H9 (cell line): ENCODE measurements around the gene BRMS1. TPM values are rescaled to one million over a fixed set of nuclear protein-coding genes. Genes with fewer than 3 reads are reported as not detected.

Source experiments
- DNase-seq: peaks from one replicate; pipeline ENCODE4 v3.0.0-alpha.2; 2017
- H2AFZ ChIP-seq: one replicate; pipeline ENCODE4 v1.6.1; 2013; ENCODE audit warnings: mild to moderate bottlenecking, low read length, control low read depth, moderate library complexity
- H2AK5ac ChIP-seq: 2 replicates; pipeline ENCODE4 v1.6.1; 2013; ENCODE audit warnings: low read length, control low read depth, mixed read lengths; ENCODE audit not compliant: insufficient read length
- H2BK120ac ChIP-seq: one replicate; pipeline ENCODE4 v1.6.1; 2013; ENCODE audit warnings: low read depth, mild to moderate bottlenecking, low read length, control low read depth, inconsistent platforms; ENCODE audit not compliant: poor library complexity, severe bottlenecking
- H2BK12ac ChIP-seq: 2 replicates; pipeline ENCODE4 v1.6.1; 2013; ENCODE audit warnings: low read length, control low read depth, mixed read lengths, low read depth; ENCODE audit not compliant: insufficient read length
- H2BK15ac ChIP-seq: 2 replicates; pipeline ENCODE4 v1.6.1; 2013; ENCODE audit warnings: low read depth, low read length, control low read depth
- H2BK20ac ChIP-seq: one replicate; pipeline ENCODE4 v1.6.1; 2013; ENCODE audit warnings: low read depth, mild to moderate bottlenecking, low read length, control low read depth, inconsistent platforms; ENCODE audit not compliant: poor library complexity, severe bottlenecking
- H2BK5ac ChIP-seq: 2 replicates; pipeline ENCODE4 v1.6.1; 2013; ENCODE audit warnings: low read length, control low read depth, mixed read lengths; ENCODE audit not compliant: insufficient read length
- H3K14ac ChIP-seq: 2 replicates; pipeline ENCODE4 v1.6.1; 2013; ENCODE audit warnings: low read length, control low read depth; ENCODE audit not compliant: insufficient read depth
- H3K18ac ChIP-seq: 2 replicates; pipeline ENCODE4 v1.6.1; 2013; ENCODE audit warnings: low read depth, mild to moderate bottlenecking, mixed read lengths, low read length, control low read depth; ENCODE audit not compliant: insufficient read length
- H3K23ac ChIP-seq: 2 replicates; pipeline ENCODE4 v1.6.1; 2013; ENCODE audit warnings: low read length, control low read depth, mixed read lengths, low read depth; ENCODE audit not compliant: insufficient read length
- H3K23me2 ChIP-seq: 2 replicates; pipeline ENCODE4 v1.6.1; 2013; ENCODE audit warnings: low read depth, mild to moderate bottlenecking, mixed read lengths, low read length, control low read depth; ENCODE audit not compliant: insufficient read length, poor library complexity, severe bottlenecking
- H3K27ac ChIP-seq: 2 replicates; pipeline ENCODE4 v1.5.1; 2013; ENCODE audit warnings: low read length, control low read depth, mixed read lengths, low read depth; ENCODE audit not compliant: insufficient read length
- H3K27me3 ChIP-seq: 2 replicates; pipeline ENCODE4 v1.6.1; 2013; ENCODE audit warnings: low read length, control low read depth, inconsistent platforms; ENCODE audit not compliant: insufficient read depth
- H3K4ac ChIP-seq: 2 replicates; pipeline ENCODE4 v1.6.1; 2013; ENCODE audit warnings: low read depth, mild to moderate bottlenecking, control low read depth, inconsistent platforms, low read length, moderate library complexity
- H3K4me1 ChIP-seq: 2 replicates; pipeline ENCODE4 v1.6.1; 2013; ENCODE audit warnings: low read length, control low read depth, inconsistent platforms; ENCODE audit not compliant: insufficient read depth
- H3K4me2 ChIP-seq: 2 replicates; pipeline ENCODE4 v1.6.1; 2013; ENCODE audit warnings: low read length, control low read depth, mixed read lengths; ENCODE audit not compliant: insufficient read length, insufficient read depth
- H3K56ac ChIP-seq: 2 replicates; pipeline ENCODE4 v1.6.1; 2013; ENCODE audit warnings: low read depth, mild to moderate bottlenecking, mixed read lengths, low read length, control low read depth; ENCODE audit not compliant: insufficient read length
- H3K79me1 ChIP-seq: 2 replicates; pipeline ENCODE4 v1.6.1; 2013; ENCODE audit warnings: low read depth, mild to moderate bottlenecking, moderate library complexity, low read length, control low read depth, inconsistent platforms; ENCODE audit not compliant: insufficient read depth, poor library complexity, severe bottlenecking
- H3K79me2 ChIP-seq: 2 replicates; pipeline ENCODE4 v1.6.1; 2013; ENCODE audit warnings: low read length, control low read depth, inconsistent platforms; ENCODE audit not compliant: insufficient read depth
- H3K9ac ChIP-seq: 2 replicates; pipeline ENCODE4 v1.6.1; 2013; ENCODE audit warnings: low read length, control low read depth, mixed read lengths; ENCODE audit not compliant: insufficient read length; ENCODE audit errors: extremely low read depth
- H3K9me3 ChIP-seq: one replicate; pipeline ENCODE4 v1.6.1; 2013; ENCODE audit warnings: low read depth, low read length, inconsistent platforms; ENCODE audit not compliant: control insufficient read depth
- H3T11ph ChIP-seq: one replicate; pipeline ENCODE4 v1.6.1; 2013; ENCODE audit warnings: mild to moderate bottlenecking, low read length, control low read depth, inconsistent platforms
- H4K20me1 ChIP-seq: one replicate; pipeline ENCODE4 v1.6.1; 2013; ENCODE audit not compliant: control insufficient read depth, insufficient read length, insufficient read depth
- H4K5ac ChIP-seq: 2 replicates; pipeline ENCODE4 v1.6.1; 2013; ENCODE audit warnings: low read depth, mild to moderate bottlenecking, mixed read lengths, low read length, control low read depth; ENCODE audit not compliant: insufficient read length
- H4K8ac ChIP-seq: replicated peaks from 2 replicates; pipeline ENCODE4 v1.6.1; 2013; ENCODE audit warnings: low read length, control low read depth, mixed read lengths, low read depth; ENCODE audit not compliant: insufficient read length
- H4K91ac ChIP-seq: 2 replicates; pipeline ENCODE4 v1.6.1; 2013; ENCODE audit warnings: low read depth, mild to moderate bottlenecking, moderate library complexity, mixed read lengths, low read length, control low read depth; ENCODE audit not compliant: insufficient read length
- H3K27ac Mint-ChIP-seq, 3 experiments: 2 replicates in 2 of 3; 3 replicates in 1 of 3; pipeline ENCODE4 v1.8.0; 2020 to 2021; ENCODE audit warnings: mixed read lengths in 3 of 3, mild to moderate bottlenecking in 1 of 3, moderate library complexity in 1 of 3
- H3K27me3 Mint-ChIP-seq: 2 replicates; pipeline ENCODE4 v1.8.0; 2021; ENCODE audit warnings: low read depth, mild to moderate bottlenecking, moderate library complexity, mixed read lengths
- H3K36me3 Mint-ChIP-seq, 3 experiments: 2 replicates in 2 of 3; 3 replicates in 1 of 3; pipeline ENCODE4 v1.8.0; 2020 to 2021; ENCODE audit warnings: low read depth in 3 of 3, mixed read lengths in 3 of 3; ENCODE audit not compliant: insufficient read depth in 1 of 3
- H3K4me1 Mint-ChIP-seq, 2 experiments: 2 replicates each; pipeline ENCODE4 v1.8.0; 2020; ENCODE audit warnings: mixed read lengths in 2 of 2
- H3K4me3 Mint-ChIP-seq, 2 experiments: 2 replicates in 1 of 2; 3 replicates in 1 of 2; pipeline ENCODE4 v1.8.0; 2020 to 2021; ENCODE audit warnings: mild to moderate bottlenecking in 2 of 2, mixed read lengths in 2 of 2, moderate library complexity in 1 of 2
- H3K9me3 Mint-ChIP-seq, 2 experiments: 2 replicates in 1 of 2; 3 replicates in 1 of 2; pipeline ENCODE4 v1.8.0; 2020; ENCODE audit warnings: mild to moderate bottlenecking in 2 of 2, mixed read lengths in 2 of 2, moderate library complexity in 1 of 2
- whole genome bisulfite sequencing: extraction: QIAGEN DNeasy Blood & Tissue Kit; methylation state at CpG from one replicate; pipeline ENCODE4 v1.1.7; 2013; ENCODE audit warnings: missing lambda C conversion rate, low lambda C conversion rate, mixed read lengths; ENCODE audit not compliant: insufficient read length; ENCODE audit errors: extremely low coverage; 5-methylcytosine and 5-hydroxymethylcytosine counted together
- total RNA-seq: library from RNA; stranded (reverse); gene quantifications from 2 replicates; pipeline ENCODE4 v1.2.1, GENCODE V29; 2021
- TF ChIP-seq, protein P1 (sequence below): fragments of 200-600 bp; sonication (generic); conservative IDR thresholded peaks from 3 replicates; pipeline ENCODE4 v1.8.0; 2021; ENCODE audit warnings: antibody characterized with exemption, mild to moderate bottlenecking

The BRMS1 gene
- total RNA-seq, 1 experiment from 2014 or later: 50.1 TPM

DNA sequence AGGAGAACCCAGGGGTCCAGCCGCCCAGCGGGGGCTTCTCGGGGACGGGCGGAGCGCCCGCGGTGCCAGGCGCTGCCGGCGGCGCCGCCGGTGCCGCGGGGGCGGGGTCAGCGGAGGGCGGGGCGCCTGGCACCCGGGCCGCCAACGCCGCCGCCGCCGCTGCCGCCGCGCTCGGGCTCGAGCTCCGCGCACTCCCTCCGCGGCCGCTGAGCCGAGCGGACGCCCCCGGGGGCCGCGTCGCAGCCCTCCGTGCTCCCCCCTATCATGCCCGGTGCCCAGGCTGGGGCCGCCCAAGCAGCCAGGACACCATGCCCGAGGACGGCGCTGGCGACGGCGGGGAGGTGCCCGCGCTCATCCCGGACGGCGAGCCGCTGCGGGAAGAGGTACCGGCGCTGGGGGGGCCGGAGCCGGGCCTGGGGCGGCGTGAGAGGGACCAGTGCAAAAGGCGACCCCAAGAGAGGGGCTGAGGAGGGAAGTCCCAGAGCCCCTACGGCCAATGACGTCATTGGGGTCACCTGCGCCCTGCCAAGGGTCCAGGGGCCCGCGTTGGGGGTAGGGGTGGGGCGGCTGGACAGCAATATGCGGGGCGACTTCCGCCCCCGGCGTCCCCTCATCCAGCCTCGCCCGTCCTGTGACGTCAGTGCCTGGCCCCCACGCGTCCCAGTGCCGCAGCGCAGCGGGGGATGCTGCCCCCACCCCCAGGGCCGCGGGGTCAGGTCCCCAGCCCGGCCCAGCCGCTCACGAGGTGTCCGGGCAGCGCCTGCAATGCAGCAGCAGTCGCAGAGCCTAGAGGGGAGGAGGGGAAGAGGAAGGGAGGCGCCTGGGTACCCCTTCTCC is 53.0 kb downstream of the BRMS1 start, which contains the start of gene TMEM151A:
Gene TMEM151A, plus strand, starts transcription at position 189 of the 837 bp plus-strand sequence. Its CDS starts 120 bp downstream, at position 309.
- no peak within 1 kb of the TSS for H3K9ac ChIP-seq
- no peak within 1 kb of the TSS for H3K56ac ChIP-seq
- H3K27ac Mint-ChIP-seq: no peak within 1 kb of the TSS
- peaks cover 1% of the 10 kb centered on the region; the same call in 1 of the 2 replicates for H3K79me2 ChIP-seq
- no peak within 1 kb of the TSS for H2BK15ac ChIP-seq
- no peak for DNase-seq
- no peak within 1 kb of the TSS for H3T11ph ChIP-seq
- H2BK20ac ChIP-seq: no peak within 1 kb of the TSS
- peaks cover 6% of the 10 kb centered on the region for H3K4me1 ChIP-seq
- H3K4me3 Mint-ChIP-seq: peak within 1 kb of the TSS; percentile 86 to 91
- no peak within 1 kb of the TSS for H2AFZ ChIP-seq
- H4K20me1 ChIP-seq: no peaks in the 10 kb centered on the region
- no peak within 1 kb of the TSS for H2BK5ac ChIP-seq
- peak within 1 kb of the TSS; percentile 12; the same call in 1 of the 2 replicates for H3K14ac ChIP-seq
- no peaks in the 10 kb centered on the region for H3K9me3 ChIP-seq
- no peak within 1 kb of the TSS for H3K18ac ChIP-seq
- no peaks in the 10 kb centered on the region; a peak in 1 of 5 replicates for H3K9me3 Mint-ChIP-seq
- H3K27ac ChIP-seq: no peak within 1 kb of the TSS
- WGBS: no CpG with 5 or more reads among the region's 95 CpGs
- H3K79me1 ChIP-seq: no peaks in the 10 kb centered on the region
- H3K23me2 ChIP-seq: peaks cover 13% of the 10 kb centered on the region
- H3K36me3 Mint-ChIP-seq: peaks cover 0 to 2% (median 0%) of the 10 kb centered on the region in 3 experiments; a peak in 3 of 7 replicates
- peaks cover 8% of the 10 kb centered on the region; the same call in 1 of the 2 replicates for H3K27me3 ChIP-seq
- H3K23ac ChIP-seq: no peak within 1 kb of the TSS
- peak within 1 kb of the TSS; percentile 3 for H3K4me2 ChIP-seq
- TF ChIP-seq, protein P1, sequence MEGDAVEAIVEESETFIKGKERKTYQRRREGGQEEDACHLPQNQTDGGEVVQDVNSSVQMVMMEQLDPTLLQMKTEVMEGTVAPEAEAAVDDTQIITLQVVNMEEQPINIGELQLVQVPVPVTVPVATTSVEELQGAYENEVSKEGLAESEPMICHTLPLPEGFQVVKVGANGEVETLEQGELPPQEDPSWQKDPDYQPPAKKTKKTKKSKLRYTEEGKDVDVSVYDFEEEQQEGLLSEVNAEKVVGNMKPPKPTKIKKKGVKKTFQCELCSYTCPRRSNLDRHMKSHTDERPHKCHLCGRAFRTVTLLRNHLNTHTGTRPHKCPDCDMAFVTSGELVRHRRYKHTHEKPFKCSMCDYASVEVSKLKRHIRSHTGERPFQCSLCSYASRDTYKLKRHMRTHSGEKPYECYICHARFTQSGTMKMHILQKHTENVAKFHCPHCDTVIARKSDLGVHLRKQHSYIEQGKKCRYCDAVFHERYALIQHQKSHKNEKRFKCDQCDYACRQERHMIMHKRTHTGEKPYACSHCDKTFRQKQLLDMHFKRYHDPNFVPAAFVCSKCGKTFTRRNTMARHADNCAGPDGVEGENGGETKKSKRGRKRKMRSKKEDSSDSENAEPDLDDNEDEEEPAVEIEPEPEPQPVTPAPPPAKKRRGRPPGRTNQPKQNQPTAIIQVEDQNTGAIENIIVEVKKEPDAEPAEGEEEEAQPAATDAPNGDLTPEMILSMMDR: no peak
- H3K27me3 Mint-ChIP-seq: peaks cover 39% of the 10 kb centered on the region
- no peak within 1 kb of the TSS for H4K91ac ChIP-seq
- no peak within 1 kb of the TSS for H2AK5ac ChIP-seq
- no peak within 1 kb of the TSS for H4K8ac ChIP-seq
- H2BK120ac ChIP-seq: no peak within 1 kb of the TSS
- H4K5ac ChIP-seq: no peak within 1 kb of the TSS
- H3K4ac ChIP-seq: no peak within 1 kb of the TSS
- H2BK12ac ChIP-seq: no peak within 1 kb of the TSS
- H3K4me1 Mint-ChIP-seq: peaks cover 18 to 29% of the 10 kb centered on the region in 2 experiments
